ENCODE data around the gene SPCS3.
"Not testable (repeated sequence)": the region's sequence is repeated elsewhere in the genome, so short reads cannot be mapped to it uniquely, and the experiment has no call there.

- not testable (repeated sequence) for TF ChIP-seq CTCF, EP300, POLR2A (IDR thresholded peaks at IDR 0.05)
Measured at GRCh38 chr4:176345346-176345745, 25.6 kb downstream of the SPCS3 start.
